Stimulated activated CD4-positive, alpha-beta T cell treated with anti-CD3 and anti-CD28 coated beads, Interleukin-2, amount 100 ng/mL, for 48 hours (primary cell): ENCODE data around the gene NID2.

Experiments
- DNase-seq, 2 donors: peaks; one replicate each; pipeline ENCODE4 v3.0.0-alpha.2; 2020

The NID2 gene, protein sequence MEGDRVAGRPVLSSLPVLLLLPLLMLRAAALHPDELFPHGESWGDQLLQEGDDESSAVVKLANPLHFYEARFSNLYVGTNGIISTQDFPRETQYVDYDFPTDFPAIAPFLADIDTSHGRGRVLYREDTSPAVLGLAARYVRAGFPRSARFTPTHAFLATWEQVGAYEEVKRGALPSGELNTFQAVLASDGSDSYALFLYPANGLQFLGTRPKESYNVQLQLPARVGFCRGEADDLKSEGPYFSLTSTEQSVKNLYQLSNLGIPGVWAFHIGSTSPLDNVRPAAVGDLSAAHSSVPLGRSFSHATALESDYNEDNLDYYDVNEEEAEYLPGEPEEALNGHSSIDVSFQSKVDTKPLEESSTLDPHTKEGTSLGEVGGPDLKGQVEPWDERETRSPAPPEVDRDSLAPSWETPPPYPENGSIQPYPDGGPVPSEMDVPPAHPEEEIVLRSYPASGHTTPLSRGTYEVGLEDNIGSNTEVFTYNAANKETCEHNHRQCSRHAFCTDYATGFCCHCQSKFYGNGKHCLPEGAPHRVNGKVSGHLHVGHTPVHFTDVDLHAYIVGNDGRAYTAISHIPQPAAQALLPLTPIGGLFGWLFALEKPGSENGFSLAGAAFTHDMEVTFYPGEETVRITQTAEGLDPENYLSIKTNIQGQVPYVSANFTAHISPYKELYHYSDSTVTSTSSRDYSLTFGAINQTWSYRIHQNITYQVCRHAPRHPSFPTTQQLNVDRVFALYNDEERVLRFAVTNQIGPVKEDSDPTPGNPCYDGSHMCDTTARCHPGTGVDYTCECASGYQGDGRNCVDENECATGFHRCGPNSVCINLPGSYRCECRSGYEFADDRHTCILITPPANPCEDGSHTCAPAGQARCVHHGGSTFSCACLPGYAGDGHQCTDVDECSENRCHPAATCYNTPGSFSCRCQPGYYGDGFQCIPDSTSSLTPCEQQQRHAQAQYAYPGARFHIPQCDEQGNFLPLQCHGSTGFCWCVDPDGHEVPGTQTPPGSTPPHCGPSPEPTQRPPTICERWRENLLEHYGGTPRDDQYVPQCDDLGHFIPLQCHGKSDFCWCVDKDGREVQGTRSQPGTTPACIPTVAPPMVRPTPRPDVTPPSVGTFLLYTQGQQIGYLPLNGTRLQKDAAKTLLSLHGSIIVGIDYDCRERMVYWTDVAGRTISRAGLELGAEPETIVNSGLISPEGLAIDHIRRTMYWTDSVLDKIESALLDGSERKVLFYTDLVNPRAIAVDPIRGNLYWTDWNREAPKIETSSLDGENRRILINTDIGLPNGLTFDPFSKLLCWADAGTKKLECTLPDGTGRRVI (N-terminal part only)

DNA sequence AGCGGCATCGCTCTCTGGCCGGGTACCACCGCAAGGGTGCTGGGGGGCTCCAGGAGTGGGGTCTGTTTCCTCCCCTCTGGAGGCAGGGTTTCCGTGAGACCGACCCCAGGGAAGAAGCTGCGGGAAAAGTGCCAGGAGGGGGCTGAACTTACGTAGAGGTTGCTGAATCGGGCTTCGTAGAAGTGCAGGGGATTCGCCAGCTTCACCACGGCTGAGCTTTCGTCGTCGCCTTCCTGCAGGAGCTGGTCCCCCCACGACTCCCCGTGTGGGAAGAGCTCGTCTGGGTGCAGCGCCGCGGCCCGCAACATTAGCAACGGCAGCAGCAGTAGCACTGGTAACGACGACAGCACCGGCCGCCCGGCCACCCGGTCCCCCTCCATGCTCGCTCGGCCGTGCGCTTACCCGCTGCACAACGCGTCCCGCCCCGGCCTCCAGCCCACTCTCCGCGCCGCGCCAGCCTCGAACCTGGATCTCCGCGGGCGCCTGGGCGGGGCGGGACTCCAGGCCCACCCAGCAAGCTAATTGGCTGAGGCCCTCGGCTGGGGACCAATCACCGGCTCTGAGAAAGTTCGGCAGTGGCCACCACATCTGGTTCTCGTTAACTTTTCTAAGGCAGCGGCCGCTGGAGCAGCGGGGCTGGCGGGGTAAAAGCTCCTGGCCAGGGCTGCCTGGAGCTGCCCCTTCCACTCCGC is at the start of gene NID2:
Gene NID2 (minus strand): TSS at position 445 of the 692 bp plus-strand sequence. CDS start 65 bp downstream, at position 380.
- peak; percentile 49 to 51 for DNase-seq

DNA sequence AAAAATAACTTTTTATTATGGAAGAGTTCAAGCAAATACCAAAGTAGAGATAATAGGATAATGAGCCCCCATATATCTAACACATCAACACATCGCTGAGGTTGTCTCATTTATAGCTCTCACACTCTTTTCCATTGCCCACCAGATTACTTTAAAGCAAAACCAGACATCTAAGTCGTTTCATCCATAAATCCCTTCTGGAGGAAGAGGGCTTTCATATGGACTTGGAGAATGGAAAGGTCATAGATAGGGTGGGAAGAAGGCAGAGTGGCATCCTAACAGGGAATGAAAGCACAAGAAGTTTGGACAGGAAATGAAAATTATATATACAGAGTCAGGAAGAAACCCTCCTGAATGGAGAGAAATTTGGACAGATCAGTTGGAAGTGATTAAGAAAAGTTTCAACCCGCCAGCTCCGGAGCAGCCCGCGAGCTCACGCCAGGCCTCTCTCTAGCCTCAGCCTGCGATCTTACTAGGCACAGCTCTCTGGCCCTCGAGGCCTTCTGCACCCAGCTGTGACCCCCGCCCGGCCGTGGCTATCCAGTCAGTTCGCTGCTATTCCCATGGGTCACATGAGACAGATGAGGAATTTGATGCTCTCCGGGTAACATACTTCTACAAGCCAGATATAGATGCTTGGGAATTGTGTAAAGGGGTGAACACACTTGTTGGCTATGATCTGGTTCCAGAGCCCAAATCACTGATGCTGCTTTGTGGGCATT is 48.4 kb upstream of the NID2 start:
- DNase-seq = no peak

DNA sequence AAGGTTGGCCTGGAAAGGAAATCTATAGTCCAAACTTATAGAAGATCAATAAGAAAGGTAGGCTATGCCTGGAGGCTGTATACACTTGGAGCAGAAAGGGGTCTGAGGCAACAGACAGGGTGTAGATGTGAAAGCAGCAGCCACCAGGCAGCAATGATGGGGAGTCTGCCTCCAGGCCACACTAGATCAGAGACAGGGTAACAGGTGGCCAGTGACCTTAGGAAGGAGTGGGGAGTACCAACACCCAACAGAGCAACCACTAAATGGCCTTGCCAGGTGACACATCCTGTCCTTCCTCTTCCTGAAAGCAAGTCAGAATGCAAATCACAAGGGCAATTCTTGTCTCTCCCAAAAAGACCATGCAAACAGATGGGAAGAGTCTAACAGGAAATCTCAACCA is 46.4 kb upstream of the NID2 start:
- DNase-seq = no peak

DNA sequence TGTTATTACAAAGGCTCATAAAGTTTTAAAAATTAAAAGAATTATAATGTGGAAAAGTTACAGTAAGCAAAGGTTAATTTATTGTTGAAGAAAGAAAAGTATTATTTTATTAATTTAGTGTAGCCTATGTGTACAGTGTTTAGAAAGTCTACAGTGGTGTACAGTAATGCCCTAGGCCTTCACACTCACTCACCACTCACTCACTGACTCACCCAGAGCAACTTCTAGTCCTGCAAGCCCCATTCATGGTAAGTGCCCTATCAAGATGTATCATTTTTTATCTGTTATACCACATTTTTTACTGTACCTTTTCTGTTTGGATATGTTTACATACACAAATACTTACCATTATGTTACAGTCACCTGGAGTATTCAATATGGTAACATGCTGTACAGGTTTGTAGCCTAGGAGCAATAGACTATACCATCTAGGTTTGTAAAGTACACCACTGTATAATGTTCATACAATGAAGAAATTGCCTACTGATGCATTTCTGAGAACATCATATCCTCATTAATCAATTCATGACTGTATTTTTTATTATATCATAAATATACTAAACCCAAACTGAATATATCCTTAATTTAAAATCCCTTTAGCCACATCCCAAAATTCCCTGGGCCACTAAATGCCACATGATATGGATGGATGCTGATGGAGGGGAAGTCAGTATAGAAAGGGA is 43.6 kb upstream of the NID2 start:
- DNase-seq = no peak

DNA sequence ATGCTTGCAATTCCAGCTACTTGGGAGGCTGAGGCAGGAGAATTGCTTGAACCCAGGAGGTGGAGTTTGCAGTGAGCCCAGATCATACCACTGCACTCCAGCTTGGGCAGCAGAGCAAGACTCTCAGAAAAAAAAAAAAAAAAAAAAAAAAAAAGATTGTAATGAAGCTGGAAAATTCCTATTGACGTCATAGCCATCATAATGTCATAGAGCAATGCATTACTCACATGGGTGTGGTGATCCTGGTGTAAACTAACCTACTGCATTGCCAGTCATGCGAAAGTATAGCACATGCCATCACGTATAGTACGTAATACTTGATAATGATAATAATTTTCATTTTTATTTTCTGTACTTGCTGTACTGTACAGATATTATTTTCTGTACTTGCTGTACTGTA is 42.7 kb upstream of the NID2 start:
- no peak for DNase-seq

DNA sequence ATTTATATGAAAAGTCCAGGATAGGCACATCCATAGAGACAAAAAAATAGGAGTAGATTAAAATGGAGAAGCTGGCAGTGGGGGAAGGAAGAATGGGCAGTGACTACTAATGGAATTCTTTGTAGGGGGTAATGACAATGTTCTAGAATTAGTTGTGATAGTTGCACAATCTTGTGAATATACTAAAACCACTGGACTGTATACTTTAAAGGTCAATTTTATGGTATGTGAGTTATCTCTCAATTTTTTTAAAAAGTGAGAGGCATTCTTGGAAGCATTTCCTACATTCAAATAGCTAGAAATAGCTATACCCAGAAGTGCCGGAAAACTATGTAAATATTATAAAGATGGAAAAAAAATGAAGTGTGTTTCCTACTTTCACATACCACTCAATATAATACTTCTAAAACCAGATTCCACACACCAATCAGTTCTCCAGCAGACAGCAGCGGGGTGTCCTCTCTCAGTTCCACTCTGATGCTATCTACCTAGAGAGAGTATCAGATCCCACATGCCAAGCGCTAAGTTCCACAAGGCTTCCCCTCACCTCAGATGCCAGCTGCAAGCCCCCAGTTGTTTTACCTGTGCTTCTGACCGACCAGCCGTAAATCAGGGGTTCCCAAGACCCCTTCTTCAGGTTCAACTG is 41.7 kb upstream of the NID2 start:
- no peak for DNase-seq

DNA sequence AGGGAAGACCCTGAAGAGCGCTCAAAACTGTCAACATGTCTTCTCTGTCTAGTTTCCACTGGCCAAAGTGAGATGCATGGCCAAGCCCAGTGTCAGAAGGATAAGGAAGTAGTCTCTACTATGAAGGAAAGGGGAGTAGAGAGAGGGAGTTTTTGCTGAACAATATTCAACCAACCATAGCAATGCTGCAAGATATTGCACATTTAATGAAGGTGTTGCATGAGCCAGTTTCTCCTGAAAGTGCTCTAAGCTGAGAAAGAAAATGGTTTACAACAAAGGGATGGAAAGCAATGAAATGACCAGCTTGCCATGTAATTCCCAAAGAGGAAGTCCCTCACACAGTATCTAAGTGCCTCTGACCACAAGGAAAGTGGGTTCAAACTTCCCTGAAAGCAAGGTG is 40.0 kb upstream of the NID2 start:
- DNase-seq = no peak

DNA sequence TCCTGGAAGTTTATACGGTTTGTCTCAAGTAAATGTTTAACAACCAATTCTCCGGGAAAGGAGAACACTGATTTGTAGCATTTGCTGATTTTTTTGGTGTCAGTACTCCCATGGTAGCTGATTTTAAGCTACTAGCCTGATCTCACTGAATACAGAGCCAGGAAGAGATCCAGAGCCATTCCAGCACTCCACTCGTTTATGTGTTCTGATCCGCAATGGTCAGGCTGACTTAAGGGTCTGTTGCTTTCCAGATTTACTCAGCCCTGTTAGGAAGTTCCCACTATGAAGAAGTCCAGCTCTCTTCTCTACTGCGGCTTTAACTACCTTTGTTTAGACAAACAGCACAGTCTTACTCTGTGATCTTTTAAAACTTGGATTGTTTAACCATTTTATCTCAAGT is 38.0 kb upstream of the NID2 start:
- DNase-seq = no peak

DNA sequence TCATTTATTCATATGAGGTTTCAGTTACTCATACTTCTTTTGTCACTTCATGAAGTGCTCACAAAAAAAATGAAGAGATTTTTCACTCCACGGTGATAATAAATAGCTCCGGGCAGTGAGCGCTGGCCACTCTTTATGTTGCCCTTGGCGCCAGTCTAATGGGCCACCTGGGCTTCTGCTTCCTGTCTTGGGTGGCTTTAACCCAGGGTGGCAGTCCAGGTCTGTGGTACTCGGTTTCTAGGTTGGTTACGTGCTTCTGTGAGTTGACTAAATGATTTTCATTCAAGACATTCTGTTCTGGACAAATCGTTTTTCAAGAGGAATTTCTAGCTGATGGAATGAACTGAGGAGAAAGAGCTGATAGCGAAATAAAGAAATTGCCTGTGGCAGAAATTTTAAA is 34.6 kb upstream of the NID2 start:
- DNase-seq = no peak

DNA sequence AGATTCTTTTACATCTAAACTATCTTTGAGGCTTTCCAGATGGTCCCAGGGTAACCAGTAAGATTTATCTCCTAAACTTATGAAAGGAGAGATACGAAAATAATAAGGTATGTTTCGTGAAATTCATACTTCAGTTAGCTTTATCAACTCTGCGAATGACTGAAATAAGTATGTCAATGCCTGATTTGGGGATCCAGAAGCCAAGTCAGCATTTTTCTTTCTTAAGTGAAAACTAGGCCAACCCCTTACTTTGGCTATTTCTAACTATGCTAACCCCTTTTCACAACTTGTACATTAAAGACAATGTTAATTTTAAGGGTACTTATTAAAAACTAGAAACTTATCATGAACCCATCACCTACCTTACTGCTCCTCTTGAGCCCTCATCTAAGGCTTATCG is 26.9 kb upstream of the NID2 start:
- no peak for DNase-seq

DNA sequence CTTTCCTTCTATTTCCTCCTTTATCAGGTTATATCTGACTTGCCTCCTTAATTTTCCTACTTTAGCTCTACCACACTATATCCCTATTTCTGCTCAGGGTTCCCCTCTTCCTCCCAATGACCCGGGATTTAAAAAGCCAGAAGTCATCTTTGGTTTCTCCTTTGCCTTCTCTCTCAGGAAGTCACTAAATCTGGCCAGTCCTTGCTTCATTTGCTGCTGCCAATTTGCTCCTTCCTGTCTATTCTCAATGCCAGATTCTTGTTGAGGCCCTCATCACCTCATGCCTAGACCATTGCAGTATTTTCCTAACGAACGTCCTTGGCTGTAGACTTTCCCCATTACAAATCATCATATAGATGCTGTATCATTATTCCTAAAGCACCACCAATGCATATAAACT is 26.5 kb upstream of the NID2 start:
- DNase-seq = no peak

DNA sequence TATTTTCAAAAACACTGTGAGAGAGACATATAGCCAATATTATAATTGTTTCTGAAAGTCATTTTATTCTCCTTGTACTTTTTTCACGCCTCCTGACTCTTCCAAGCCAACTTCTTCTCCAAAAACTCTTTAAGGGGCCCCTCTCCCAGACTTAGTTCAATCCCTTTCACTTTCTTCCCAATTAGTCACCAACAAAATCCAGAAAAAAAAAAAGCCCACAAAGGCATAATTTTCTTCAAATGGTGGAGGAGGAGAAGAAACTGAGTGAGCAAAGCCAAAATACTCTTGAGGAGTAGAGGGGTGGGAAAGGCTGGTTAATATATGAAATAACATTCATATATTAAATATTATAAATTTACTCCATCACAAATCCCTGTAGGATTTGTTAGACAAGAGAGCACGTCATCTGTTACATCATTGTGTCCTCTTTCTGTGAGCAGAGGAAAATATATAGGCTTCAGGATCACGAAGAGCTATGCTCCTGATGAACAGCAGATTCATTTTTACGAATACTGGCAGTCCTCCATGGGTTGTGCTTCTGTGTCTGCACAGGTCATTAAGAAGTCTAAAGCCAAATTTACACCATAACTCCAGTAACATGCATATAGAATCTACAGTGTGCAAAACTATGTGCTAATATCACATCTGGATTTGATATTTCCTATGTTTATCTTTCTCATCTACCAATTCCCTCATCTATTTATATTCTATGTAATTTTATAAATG is 25.9 kb upstream of the NID2 start:
- DNase-seq = no peak

DNA sequence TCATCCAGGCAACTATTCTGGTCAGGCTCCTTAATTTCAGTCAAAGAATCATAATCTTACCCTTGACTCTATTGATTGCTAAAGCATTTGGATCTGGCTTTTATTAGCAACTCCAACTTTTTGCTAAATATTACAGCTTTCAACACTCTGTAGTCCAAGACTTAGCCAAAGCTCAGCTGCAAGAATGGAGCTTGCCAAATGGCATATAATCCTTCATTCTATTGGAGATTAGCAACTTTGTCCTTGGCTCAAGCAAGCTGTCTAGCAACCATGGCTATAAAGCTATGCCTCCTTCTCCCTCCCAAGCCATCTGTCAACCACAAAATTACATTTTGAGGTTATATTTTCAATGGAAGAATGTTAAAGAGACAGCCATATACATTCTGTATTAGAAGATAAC is 23.1 kb upstream of the NID2 start:
- DNase-seq = no peak

DNA sequence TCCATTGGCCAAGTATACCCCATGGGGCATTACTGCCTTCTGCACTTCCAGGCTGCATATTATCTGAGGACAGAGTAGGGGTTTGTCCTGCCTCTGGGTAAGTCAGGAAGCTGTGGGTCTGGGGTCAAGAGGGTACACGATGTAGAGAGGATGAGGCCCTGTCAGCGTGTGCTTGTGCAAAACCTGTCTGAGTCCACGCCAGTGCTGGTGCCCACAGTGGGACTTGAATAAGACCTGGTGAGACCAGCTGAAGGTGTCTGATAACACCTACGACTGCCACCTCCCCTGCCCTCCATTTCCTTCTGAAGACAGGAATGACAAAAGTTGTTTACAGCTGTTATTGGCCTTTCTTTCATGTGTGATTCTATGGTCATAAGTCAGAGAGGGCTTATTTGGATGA is 22.1 kb upstream of the NID2 start:
- no peak for DNase-seq

DNA sequence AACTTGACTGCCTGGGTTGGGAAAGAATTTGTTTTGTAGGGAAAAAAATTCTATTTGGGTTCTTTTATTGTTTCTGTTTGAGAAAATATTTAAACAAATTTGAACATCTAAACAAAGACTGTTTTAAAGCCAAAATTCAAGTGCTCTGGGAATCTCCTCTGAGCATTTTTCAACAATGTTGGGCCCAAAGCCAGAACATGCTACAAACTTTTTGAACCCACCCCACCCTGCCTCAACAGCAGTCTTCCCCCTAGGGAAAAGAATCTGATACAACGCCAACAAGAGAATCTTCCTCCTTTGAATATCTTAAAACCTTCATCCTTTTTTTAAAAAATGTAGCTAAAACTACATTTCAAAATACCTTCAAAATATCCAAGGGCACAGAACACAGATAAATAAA is 20.4 kb upstream of the NID2 start:
- no peak for DNase-seq

DNA sequence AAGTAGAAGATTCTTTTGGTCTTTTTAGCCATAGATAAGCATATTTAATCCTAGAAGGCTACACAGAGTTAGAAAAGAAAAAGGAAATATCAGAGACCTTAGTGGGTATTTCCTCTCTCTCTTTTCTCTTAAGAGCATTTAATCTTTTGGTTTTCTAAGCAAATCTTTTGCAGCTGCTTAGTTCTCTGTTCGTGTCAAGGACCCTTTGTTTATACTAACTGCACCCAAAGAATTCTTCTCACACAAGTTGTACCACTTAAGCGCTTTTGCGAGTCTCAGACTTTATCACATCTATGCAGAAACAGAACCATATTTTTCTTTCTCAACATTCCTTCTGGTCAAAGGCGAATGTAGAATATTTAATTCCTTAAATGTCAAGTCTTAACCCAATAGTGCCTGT is 17.9 kb upstream of the NID2 start:
- no peak for DNase-seq

DNA sequence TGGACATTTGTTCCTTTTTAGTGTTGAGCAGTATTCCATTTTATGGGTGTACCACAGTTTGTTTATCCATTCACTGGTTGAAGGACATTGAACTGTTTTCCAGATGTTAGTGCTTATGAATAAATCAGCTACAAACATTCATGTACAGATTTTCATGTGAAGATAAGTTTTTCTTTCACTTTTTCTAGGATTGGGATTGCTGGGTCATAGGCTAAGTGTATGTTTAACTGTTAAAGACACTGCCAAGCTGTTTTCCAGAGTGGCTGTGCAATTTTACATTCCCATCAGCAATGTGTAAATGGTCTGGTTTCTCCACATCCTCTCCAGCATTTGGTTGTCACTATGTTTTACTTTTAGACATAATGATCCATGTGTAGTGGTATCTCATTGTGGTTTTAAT is 14.0 kb upstream of the NID2 start:
- no peak for DNase-seq

DNA sequence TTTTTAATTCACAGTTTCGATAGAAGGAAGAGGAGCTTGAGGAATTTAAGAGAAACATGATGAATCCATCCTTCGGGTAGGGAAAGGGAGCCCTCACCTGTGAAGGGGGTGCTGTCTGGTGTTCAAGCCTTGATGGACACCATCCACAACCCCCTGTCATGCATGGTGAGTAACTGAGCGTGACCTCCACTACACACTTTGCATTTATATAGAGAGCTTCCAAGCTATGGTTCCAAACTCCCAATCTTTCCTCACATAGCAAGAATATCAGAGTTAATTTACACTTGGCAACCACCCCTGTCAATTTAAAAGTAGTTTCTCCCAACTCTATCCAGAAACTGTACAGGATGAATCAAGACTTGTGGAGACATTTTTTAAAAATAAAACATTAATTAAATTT is 13.1 kb upstream of the NID2 start:
- DNase-seq = no peak

DNA sequence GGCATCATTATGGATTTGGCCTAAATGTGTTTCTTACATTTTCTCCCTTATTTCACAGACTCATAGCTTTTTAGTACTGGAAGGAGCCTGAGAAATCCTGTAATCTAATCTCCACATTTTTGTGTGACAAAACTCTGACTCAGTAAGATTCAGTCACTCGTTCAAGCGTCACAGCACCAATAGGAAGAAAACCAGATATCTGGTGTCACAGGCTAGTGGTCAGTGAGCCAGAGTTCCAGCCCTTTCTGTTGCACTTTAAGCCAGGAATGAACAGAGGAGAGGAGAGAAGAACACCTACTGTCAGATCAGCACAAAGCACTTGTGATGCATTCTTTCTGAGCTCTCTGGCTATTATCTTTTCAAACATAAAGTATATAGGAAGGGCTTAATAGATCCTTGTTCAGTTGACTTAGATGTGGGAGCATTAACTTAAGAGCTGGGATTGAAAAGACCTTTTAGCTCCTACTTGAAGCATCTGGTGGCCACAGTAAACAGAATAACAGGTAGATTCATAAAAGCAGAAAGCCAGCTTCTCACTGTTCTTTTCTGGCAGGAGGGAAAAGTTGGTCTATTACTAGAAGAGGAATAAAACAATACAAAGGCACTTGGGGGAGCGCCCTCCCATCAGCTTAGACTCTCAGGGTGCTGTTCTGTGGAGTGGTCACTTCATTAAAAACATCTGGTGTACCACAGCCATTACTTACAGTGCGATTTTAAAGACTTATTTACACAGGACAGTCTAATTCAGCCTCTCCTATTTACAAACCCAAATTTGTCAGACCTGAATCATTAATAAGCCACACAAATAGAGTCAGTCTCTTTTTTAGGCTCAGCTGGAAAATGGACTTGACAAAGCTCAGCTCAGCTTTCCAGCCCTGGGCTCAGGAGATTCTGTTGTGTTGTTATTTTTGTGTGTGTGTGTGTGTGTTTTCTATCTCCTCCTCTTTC is 12.2 kb upstream of the NID2 start:
- DNase-seq = no peak
